H1 (cell line): ENCODE results near the gene PRKG2. TPM values are rescaled to one million over a fixed set of nuclear protein-coding genes. Genes with fewer than 3 reads are reported as not detected.

Source experiments
- CTCF ChIA-PET: fragments of 300-600 bp; sonication (Branson Sonifier 250); formaldehyde crosslinking; loops from one replicate; lab custom pipeline; 2021; ENCODE audit not compliant: partially characterized antibody; lab: Charles Lee
- POLR2A ChIA-PET: fragments of 300-600 bp; sonication (Branson Sonifier 250); formaldehyde crosslinking; loops from one replicate; lab custom pipeline; 2021; ENCODE audit warnings: inconsistent platforms; ENCODE audit not compliant: partially characterized antibody; lab: Charles Lee
- DNase-seq, 2 experiments: peaks; one replicate each; pipeline versions ENCODE4 v3.0.0 to v3.0.0-alpha.2; 2010 to 2022; ENCODE audit warnings: low spot score in 2 of 2, low read depth in 1 of 2, mixed read lengths in 1 of 2
- FAIRE-seq: peaks from 2 replicates; lab custom pipeline; 2011; peaks lifted over from hg19 to GRCh38; lab: Jason Lieb, UNC
- H2AFZ ChIP-seq: 2 replicates; pipeline ENCODE4 v1.8.1; 2012; ENCODE audit warnings: low read length, inconsistent platforms
- H2AK5ac ChIP-seq: 2 replicates; pipeline ENCODE4 v1.6.1; 2013; ENCODE audit warnings: low read depth, low read length
- H2BK120ac ChIP-seq: replicated peaks from 2 replicates; pipeline ENCODE3; 2013; ENCODE audit warnings: low read depth, low read length, inconsistent platforms
- H2BK12ac ChIP-seq: 2 replicates; pipeline ENCODE4 v1.6.1; 2013; ENCODE audit warnings: low read depth, low read length
- H2BK15ac ChIP-seq: 2 replicates; pipeline ENCODE4 v1.6.1; 2013; ENCODE audit warnings: low read length
- H2BK20ac ChIP-seq: 2 replicates; pipeline ENCODE4 v1.6.1; 2013; ENCODE audit warnings: low read length
- H2BK5ac ChIP-seq: 2 replicates; pipeline ENCODE4 v1.6.1; 2013; ENCODE audit warnings: low read depth, low read length
- H3K14ac ChIP-seq: 2 replicates; pipeline ENCODE4 v1.6.1; 2013; ENCODE audit warnings: inconsistent platforms; ENCODE audit not compliant: insufficient read length
- H3K18ac ChIP-seq: 2 replicates; pipeline ENCODE4 v1.6.1; 2013; ENCODE audit warnings: low read length; ENCODE audit errors: extremely low read depth
- H3K23ac ChIP-seq: 2 replicates; pipeline ENCODE4 v1.6.1; 2013; ENCODE audit warnings: inconsistent platforms; ENCODE audit not compliant: insufficient read length
- H3K23me2 ChIP-seq: 2 replicates; pipeline ENCODE4 v1.6.1; 2013; ENCODE audit warnings: low read depth, low read length
- H3K27ac ChIP-seq: 2 replicates; pipeline ENCODE4 v1.6.1; 2011; ENCODE audit warnings: low read depth, low read length, inconsistent platforms
- H3K27me3 ChIP-seq, 4 experiments: replicated peaks in 1 of 4; 1 replicate in 1 of 4; 2 replicates in 3 of 4; pipeline versions ENCODE4 v1.6.1 to v1.8.1; 2011 to 2013; ENCODE audit warnings: low read length in 3 of 4, mild to moderate bottlenecking in 3 of 4, inconsistent platforms in 2 of 4, mixed read lengths in 2 of 4, moderate library complexity in 1 of 4; ENCODE audit not compliant: control insufficient read depth in 3 of 4, insufficient read depth in 3 of 4; ENCODE audit errors: extremely low read depth in 1 of 4
- H3K36me3 ChIP-seq, 4 experiments: 2 replicates each; pipeline versions ENCODE4 v1.6.1 to v1.8.1; 2011 to 2013; ENCODE audit warnings: mild to moderate bottlenecking in 4 of 4, low read length in 3 of 4, moderate library complexity in 2 of 4, control low read depth in 1 of 4, inconsistent platforms in 1 of 4; ENCODE audit not compliant: insufficient read depth in 4 of 4, control insufficient read depth in 2 of 4
- H3K4ac ChIP-seq: replicated peaks from 2 replicates; pipeline ENCODE3; 2013; ENCODE audit warnings: low read length, low read depth, mixed read lengths, inconsistent platforms; ENCODE audit not compliant: insufficient read length
- H3K4me1 ChIP-seq, 4 experiments: replicated peaks in 1 of 4; 1 replicate in 1 of 4; 2 replicates in 3 of 4; pipeline versions ENCODE4 v1.6.1 to v1.8.1; 2011 to 2013; ENCODE audit warnings: low read length in 3 of 4, inconsistent platforms in 2 of 4, mixed read lengths in 1 of 4; ENCODE audit not compliant: insufficient read depth in 4 of 4, control insufficient read depth in 3 of 4
- H3K4me2 ChIP-seq, 2 experiments: 2 replicates each; pipeline versions ENCODE4 v1.6.1 to v1.8.1; 2011 to 2013; ENCODE audit warnings: low read depth in 2 of 2, low read length in 2 of 2, control low read depth in 1 of 2, inconsistent platforms in 1 of 2, mild to moderate bottlenecking in 1 of 2; ENCODE audit not compliant: insufficient read depth in 1 of 2
- H3K4me3 ChIP-seq, 4 experiments: fragments of 200-600, 300-600 bp in 1 of 4; sonication (generic), shearing (Covaris generic), sonication (Bioruptor Twin) in 1 of 4; 2 replicates each; pipeline versions ENCODE4 v1.5.1 to v1.8.1; 2011 to 2016; ENCODE audit warnings: low read length in 4 of 4, low read depth in 3 of 4, control low read depth in 2 of 4, inconsistent platforms in 2 of 4, mild to moderate bottlenecking in 2 of 4, mixed read lengths in 1 of 4, moderate library complexity in 1 of 4; ENCODE audit not compliant: insufficient read depth in 2 of 4; ENCODE audit errors: extremely low read depth in 1 of 4
- H3K56ac ChIP-seq: replicated peaks from 2 replicates; pipeline ENCODE3; 2013; ENCODE audit warnings: low read depth, mild to moderate bottlenecking, mixed read lengths, low read length, inconsistent platforms; ENCODE audit not compliant: insufficient read length
- H3K79me1 ChIP-seq: 2 replicates; pipeline ENCODE4 v1.6.1; 2013; ENCODE audit warnings: low read depth, low read length, control low read depth
- H3K79me2 ChIP-seq, 2 experiments: 2 replicates each; pipeline versions ENCODE4 v1.6.1 to v1.8.1; 2012 to 2013; ENCODE audit warnings: low read length in 2 of 2, mild to moderate bottlenecking in 2 of 2, inconsistent platforms in 1 of 2; ENCODE audit not compliant: insufficient read depth in 2 of 2, control insufficient read depth in 1 of 2
- H3K9ac ChIP-seq, 4 experiments: replicated peaks in 1 of 4; 1 replicate in 1 of 4; 2 replicates in 3 of 4; pipeline versions ENCODE4 v1.6.1 to v1.8.1; 2011 to 2013; ENCODE audit warnings: low read depth in 3 of 4, low read length in 3 of 4, control low read depth in 2 of 4, mild to moderate bottlenecking in 2 of 4, moderate library complexity in 2 of 4, inconsistent platforms in 1 of 4; ENCODE audit errors: extremely low read depth in 1 of 4
- H3K9me3 ChIP-seq, 2 experiments: 2 replicates each; pipeline versions ENCODE4 v1.6.1 to v1.8.1; 2012 to 2013; ENCODE audit warnings: mild to moderate bottlenecking in 2 of 2, moderate library complexity in 2 of 2, control low read depth in 1 of 2, inconsistent platforms in 1 of 2, low read depth in 1 of 2, low read length in 1 of 2, mixed read lengths in 1 of 2; ENCODE audit not compliant: insufficient read depth in 2 of 2
- H4K20me1 ChIP-seq, 2 experiments: replicated peaks in 1 of 2; 2 replicates each; pipeline versions ENCODE3 to v1.8.1; 2011 to 2013; ENCODE audit warnings: inconsistent platforms in 2 of 2, low read length in 2 of 2, mild to moderate bottlenecking in 1 of 2; ENCODE audit not compliant: insufficient read depth in 2 of 2, control insufficient read depth in 1 of 2
- H4K5ac ChIP-seq: 2 replicates; pipeline ENCODE4 v1.6.1; 2013; ENCODE audit warnings: low read length, low read depth, mixed read lengths, inconsistent platforms; ENCODE audit not compliant: insufficient read length
- H4K8ac ChIP-seq: 2 replicates; pipeline ENCODE4 v1.8.0; 2013; ENCODE audit warnings: mild to moderate bottlenecking, moderate library complexity, low read length, inconsistent platforms; ENCODE audit not compliant: insufficient read depth; ENCODE audit errors: extremely low read depth
- H4K91ac ChIP-seq: replicated peaks from 2 replicates; pipeline ENCODE3; 2013; ENCODE audit warnings: low read length, mixed read lengths, inconsistent platforms; ENCODE audit not compliant: insufficient read length
- CBX5 ChIP-seq: fragments of 300-800, 300-1000 bp; sonication (generic); IDR thresholded peaks from 2 replicates; pipeline ENCODE4 v1.7.1; 2016; ENCODE audit warnings: antibody characterized with exemption, low read length, low read depth
- EGR1 ChIP-seq: IDR thresholded peaks from 2 replicates; pipeline ENCODE4 v1.6.1; 2011; ENCODE audit warnings: low read depth, low read length, borderline replicate concordance
- KDM4A ChIP-seq: IDR thresholded peaks from one replicate; pipeline ENCODE4 v1.7.1; 2012; ENCODE audit warnings: low read depth, mild to moderate bottlenecking, moderate library complexity, low read length, inconsistent platforms; ENCODE audit not compliant: severe bottlenecking
- SAP30 ChIP-seq: fragments of 300-600 bp; sonication (generic); IDR thresholded peaks from 2 replicates; pipeline ENCODE4 v1.7.1; 2012; ENCODE audit warnings: low read length, moderate library complexity, mild to moderate bottlenecking, inconsistent platforms; ENCODE audit not compliant: insufficient read depth, insufficient replicate concordance
- SP4 ChIP-seq: IDR thresholded peaks from 2 replicates; pipeline ENCODE4 v1.6.1; 2012; ENCODE audit warnings: low read length, inconsistent platforms
- SUZ12 ChIP-seq: fragments of 200-600 bp; sonication (generic); IDR thresholded peaks from 2 replicates; pipeline ENCODE4 v1.6.1; 2012; ENCODE audit warnings: mild to moderate bottlenecking, inconsistent platforms, low read length, moderate library complexity, mixed read lengths
- ZNF274 ChIP-seq: IDR thresholded peaks from 2 replicates; pipeline ENCODE4 v1.7.0; 2012; ENCODE audit warnings: low read length, borderline replicate concordance; ENCODE audit errors: extremely low read depth
- WGBS, 2 experiments: shearing (Covaris generic) in 1 of 2; methylation state at CpG; one replicate each; pipeline versions ENCODE4 v1.1.6 to v1.1.7; 2013 to 2015; ENCODE audit warnings: low lambda C conversion rate in 2 of 2, mixed read lengths in 2 of 2, inconsistent platforms in 1 of 2, low coverage in 1 of 2, missing lambda C conversion rate in 1 of 2; ENCODE audit not compliant: insufficient replicate concordance in 2 of 2, insufficient coverage in 1 of 2, insufficient read length in 1 of 2; ENCODE audit errors: extremely low coverage in 1 of 2, missing lambda C conversion rate in 1 of 2; 5-methylcytosine and 5-hydroxymethylcytosine counted together
- polyA plus RNA-seq, 7 experiments: library from polyadenylated mRNA; depleted of rRNA in 3 of 7; stranded (reverse) in 5 of 7; unstranded in 2 of 7; fragments of >200 nt in 5 of 7; fragments of 200-250 nt in 2 of 7; gene quantifications; 1 replicate in 5 of 7; 2 replicates in 1 of 7; 4 replicates in 1 of 7; pipeline versions ENCODE4 v1.2.1 to v1.2.3, GENCODE V29; 2011 to 2013; ENCODE audit warnings: missing spikeins in 2 of 7, mixed read lengths in 2 of 7
- total RNA-seq: library from RNA; stranded (reverse); fragmentation: NEBNext Ultra II Directional; extraction: Animal tissue kit (Norgen Biotek cat#: 25700); gene quantifications from 2 replicates; pipeline ENCODE4 v1.2.1, GENCODE V29; 2021
- TF ChIP-seq, protein P1 (sequence below): IDR thresholded peaks from 2 replicates; pipeline ENCODE4 v1.6.1; 2012; ENCODE audit warnings: inconsistent platforms

PRKG2 gene
- total and polyA plus RNA-seq, 2 of the 8 experiments (the other 6 are each of a cell fraction or from before 2014, with no cell fraction given), result 0.45 to 1.2 TPM

GRCh38 chr4:81235982-81236749 is 21.1 kb upstream of the PRKG2 start:
- WGBS, 2 experiments, result 92% methylated on average over 23 of the region's 23 CpGs; no CpG with 5 or more reads in 1 of the 2 experiments
- H3K23ac ChIP-seq, result no peak overlapping the region
- H3K27me3 ChIP-seq, result no peaks in the 10 kb centered on the region
- H3K18ac ChIP-seq, result no peak overlapping the region
- no peak overlapping the region for H3K4ac ChIP-seq
- no peak overlapping the region for H3K56ac ChIP-seq
- H3K36me3 ChIP-seq, result no peaks in the 10 kb centered on the region
- no peak overlapping the region for H2BK5ac ChIP-seq
- H3K23me2 ChIP-seq, result no peaks in the 10 kb centered on the region
- ChIA-PET CTCF (interaction anchor here (2.1 kb wide), 1 partner anchor 26 kb away, joined by 5 read pairs; no protein-coding TSS in a partner anchor), POLR2A (no interaction called here)
- no peaks in the 10 kb centered on the region for H3K79me2 ChIP-seq
- H2AK5ac ChIP-seq, result no peak overlapping the region
- no peak for FAIRE-seq
- no peaks in the 10 kb centered on the region for H3K79me1 ChIP-seq
- no peaks in the 10 kb centered on the region for H3K4me1 ChIP-seq
- TF ChIP-seq KDM4A, result no peak
- no peak for TF ChIP-seq SP4
- TF ChIP-seq ZNF274, result no peak
- TF ChIP-seq, protein P1, sequence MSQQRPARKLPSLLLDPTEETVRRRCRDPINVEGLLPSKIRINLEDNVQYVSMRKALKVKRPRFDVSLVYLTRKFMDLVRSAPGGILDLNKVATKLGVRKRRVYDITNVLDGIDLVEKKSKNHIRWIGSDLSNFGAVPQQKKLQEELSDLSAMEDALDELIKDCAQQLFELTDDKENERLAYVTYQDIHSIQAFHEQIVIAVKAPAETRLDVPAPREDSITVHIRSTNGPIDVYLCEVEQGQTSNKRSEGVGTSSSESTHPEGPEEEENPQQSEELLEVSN, result no peak
- no peak for TF ChIP-seq SAP30
- TF ChIP-seq SUZ12, result no peak
- TF ChIP-seq EGR1, result no peak
- TF ChIP-seq CBX5, result no peak
- no peak overlapping the region for H3K14ac ChIP-seq
- no peak overlapping the region for H3K4me3 ChIP-seq
- no peak overlapping the region for H2BK12ac ChIP-seq
- H2BK120ac ChIP-seq, result no peak overlapping the region
- no peaks in the 10 kb centered on the region for H4K20me1 ChIP-seq
- H4K8ac ChIP-seq, result no peak overlapping the region
- H2BK20ac ChIP-seq, result no peak overlapping the region
- H4K5ac ChIP-seq, result no peak overlapping the region
- no peak overlapping the region for H2AFZ ChIP-seq
- DNase-seq, result no peak
- H3K9ac ChIP-seq, result no peak overlapping the region
- no peak overlapping the region for H2BK15ac ChIP-seq
- H3K9me3 ChIP-seq, result peaks cover 10 to 13% of the 10 kb centered on the region in 2 experiments
- no peak overlapping the region for H3K4me2 ChIP-seq
- H3K27ac ChIP-seq, result no peak overlapping the region
- no peak overlapping the region for H4K91ac ChIP-seq
